Heart right ventricle (tissue), 16 donors: ENCODE measurements around the gene ANXA9. TPM values are rescaled to one million over a fixed set of nuclear protein-coding genes. Genes with fewer than 3 reads are reported as not detected.

Experiments used
- ATAC-seq, 8 donors: fragments of 200-7000 bp; cut with Tn5 transposase; one replicate each; pipeline ENCODE4 v1.9.1; 2020; ENCODE audit warnings: mild to moderate bottlenecking in 8 of 8, moderate library complexity in 8 of 8, moderate number of reproducible peaks in 1 of 8
- DNase-seq, 2 donors: peaks; one replicate each; pipeline ENCODE4 v3.0.0-alpha.2; 2020
- H3K27ac ChIP-seq, 10 donors: fragments of 200-600 bp; sonication (generic) in 2 of 10; one replicate each; pipeline versions ENCODE4 v1.5.0 to v1.8.0; 2020 to 2022; ENCODE audit warnings: mild to moderate bottlenecking in 3 of 10
- H3K27me3 ChIP-seq, 7 donors: fragments of 200-600 bp; one replicate each; pipeline ENCODE4 v1.8.0; 2021 to 2022; ENCODE audit warnings: mild to moderate bottlenecking in 2 of 7
- H3K36me3 ChIP-seq, 9 donors: fragments of 200-600 bp; sonication (generic) in 1 of 9; one replicate each; pipeline versions ENCODE4 v1.5.0 to v1.8.0; 2020 to 2022; ENCODE audit warnings: mild to moderate bottlenecking in 2 of 9
- H3K4me1 ChIP-seq, 9 donors: fragments of 200-600 bp; sonication (generic) in 1 of 9; one replicate each; pipeline versions ENCODE4 v1.5.0 to v1.8.0; 2020 to 2022; ENCODE audit warnings: mild to moderate bottlenecking in 4 of 9
- H3K4me3 ChIP-seq, 10 donors: fragments of 200-600 bp; sonication (generic) in 2 of 10; one replicate each; pipeline versions ENCODE4 v1.5.0 to v1.8.0; 2020 to 2022; ENCODE audit warnings: mild to moderate bottlenecking in 7 of 10, moderate library complexity in 2 of 10
- H3K9me3 ChIP-seq, 11 donors: fragments of 200-600 bp in 10 of 11; sonication (generic) in 2 of 11; one replicate each; pipeline versions ENCODE4 v1.5.0 to v1.8.0; 2013 to 2022; ENCODE audit warnings: mild to moderate bottlenecking in 2 of 11, control low read depth in 1 of 11, moderate library complexity in 1 of 11
- CTCF ChIP-seq, 9 donors: fragments of 200-600 bp; sonication (generic) in 2 of 9; IDR thresholded peaks; one replicate each; pipeline versions ENCODE4 v1.5.0 to v1.8.0; 2021 to 2022; ENCODE audit warnings: antibody characterized with exemption in 9 of 9, mild to moderate bottlenecking in 5 of 9, moderate library complexity in 1 of 9
- WGBS, 2 donors: extraction: QIAGEN DNeasy Blood & Tissue Kit; methylation state at CpG; one replicate each; pipeline ENCODE4 v1.1.7; 2013; ENCODE audit warnings: inconsistent platforms in 1 of 2; 5-methylcytosine and 5-hydroxymethylcytosine counted together
- intact Hi-C, 10 donors: fragments of 100-400 bp; cut with DNase I; formaldehyde crosslinking; loops; one replicate each; pipeline versions ENCODE4 v1.11.1 to v1.14.2; 2022
- polyA plus RNA-seq, 2 donors: library from polyadenylated mRNA; stranded (reverse); fragments of 200-250 nt; gene quantifications; one replicate each; pipeline ENCODE4 v1.2.3, GENCODE V29; 2013
- total RNA-seq, 10 donors: library from RNA; stranded (reverse); fragmentation: NEBNext Ultra II Directional in 3 of 10; extraction: Animal tissue kit (Norgen Biotek cat#: 25700) in 3 of 10; gene quantifications; one replicate each; pipeline versions ENCODE4 v1.2.1 to v1.2.4, GENCODE V29; 2021 to 2023
- donor health status: Arrhythmogenic right ventricular cardiomyopathy.
- donor health status: ischemic (EF 13 %, LVEDD 7.1; RV severe dilation, severe dysfunction).
- donor health status: healthy with polysubstance abuse.
- donor health status: DM: no; HTN: yes; CAD: no.
- donor health status: DM: no; HTN: no; CAD: no.
- donor health status: ischemic (EF 25% LVEDD 6.9; RV normal size, moderate dysfunction).
- donor health status: ischemic (EF 25% LVEDD 5.7; RV mildly dilated, moderate dysfunction).
- donor health status: healthy.
- donor health status: DM: yes; HTN: yes; CAD: no.
- donor health status: Ischemic cardiomyopathy.
- donor health status: ischemic (EF 35%, LVEDD 5.7; RV mildly dilated, moderate dysfunction).
- donor health status: nonischemic (EF 11% LVEDD 7.7; RV severe dilation, severe dysfunction).
- donor health status: DM: yes; HTN: yes; CAD: no.
- donor health status: PGD.
- donor health status: ischemic (EF 29% LVEDD 5.4; RV normal size, mild dysfunction).
- donor health status: nonischemic (EF 23%, LVEDD 6.1; RV moderate dilation, normal function).

ANXA9 gene
- total and polyA plus RNA-seq, 12 donors: 0.06 to 0.36 (median 0.17) TPM; not detected in 6

- intact Hi-C loops: loop anchor here in 1 of 10 donors (5.0 kb wide), 1 partner anchor 115 kb away; the partner anchor contains the start of gene SEMA6C
- TF ChIP-seq CTCF (IDR thresholded peaks at IDR 0.05): no peak
Observed at GRCh38 chr1:151032164-151032563, 50.1 kb downstream of the ANXA9 start.

GRCh38 chr1:151035167-151035566 lies 53.1 kb downstream of the ANXA9 start:
- ATAC-seq: peak in 2 of 8 donors; percentile 10 to 42
- no peak for DNase-seq
- no peak for TF ChIP-seq CTCF (IDR thresholded peaks at IDR 0.05)
- Histone ChIP-seq H3K27ac (peak overlapping the region in 3 of 10 donors; percentile 9 to 28 (median 24)), H3K9me3 (no peaks in the 10 kb centered on the region), H3K27me3 (no peaks in the 10 kb centered on the region), H3K4me3 (no peak overlapping the region), H3K36me3 (peaks cover 0 to 59% (median 39%) of the 10 kb centered on the region in 9 donors), H3K4me1 (peaks cover 0 to 17% (median 5%) of the 10 kb centered on the region in 9 donors)
- intact Hi-C loops: no loop called here
- WGBS, 2 donors: 90% methylated on average over 3 of the region's 3 CpGs

More at GRCh38 chr1:151032164-151032563, 50.1 kb downstream of the ANXA9 start:
- no peak for ATAC-seq
- no peak for DNase-seq
- H3K27me3 ChIP-seq: no peaks in the 10 kb centered on the region
- H3K4me1 ChIP-seq: peaks cover 0 to 12% (median 5%) of the 10 kb centered on the region in 9 donors
- H3K36me3 ChIP-seq: peaks cover 0 to 89% (median 58%) of the 10 kb centered on the region in 9 donors
- H3K27ac ChIP-seq: no peak overlapping the region
- H3K9me3 ChIP-seq: no peaks in the 10 kb centered on the region
- WGBS, 2 donors: 98% methylated on average over 8 of the region's 8 CpGs
- H3K4me3 ChIP-seq: no peak overlapping the region

GRCh38 chr1:151036356-151036755 lies 54.3 kb downstream of the ANXA9 start, which contains the start of gene BNIPL:
TSS of gene BNIPL (plus strand) at chr1:151036586. CDS start at chr1:151036726, 140 bp downstream.
- Histone ChIP-seq H3K4me3 (no peak within 1 kb of the TSS), H3K27ac (peak within 1 kb of the TSS in 3 of 10 donors; percentile 9 to 28 (median 24)), H3K36me3 (peaks cover 0 to 47% (median 29%) of the 10 kb centered on the region in 9 donors), H3K9me3 (no peaks in the 10 kb centered on the region), H3K4me1 (peaks cover 0 to 17% (median 5%) of the 10 kb centered on the region in 9 donors), H3K27me3 (no peaks in the 10 kb centered on the region)
- TF ChIP-seq CTCF (IDR thresholded peaks at IDR 0.05): no peak
- ATAC-seq (no peak), DNase-seq (no peak)
- WGBS, 2 donors: 50 to 68% methylated on average over 2 of the region's 2 CpGs
- intact Hi-C loops: no loop called here

- H3K4me1 ChIP-seq: peaks cover 0 to 17% (median 5%) of the 10 kb centered on the region in 9 donors
- intact Hi-C loops: no loop called here
- WGBS, 2 donors: 83 to 86% methylated on average over 6 of the region's 6 CpGs
- no peak overlapping the region for H3K4me3 ChIP-seq
- H3K27me3 ChIP-seq: no peaks in the 10 kb centered on the region
- ATAC-seq: no peak
- DNase-seq: no peak
- no peak for TF ChIP-seq CTCF (IDR thresholded peaks at IDR 0.05)
- no peak overlapping the region for H3K27ac ChIP-seq
- H3K36me3 ChIP-seq: peaks cover 0 to 40% (median 23%) of the 10 kb centered on the region in 9 donors
- H3K9me3 ChIP-seq: no peaks in the 10 kb centered on the region
Observed at GRCh38 chr1:151037032-151037431, 54.9 kb downstream of the ANXA9 start.
